Liver (tissue), 9 donors: Measurements from ENCODE around the gene OR11G2. TPM values are rescaled to one million over a fixed set of nuclear protein-coding genes. Genes with fewer than 3 reads are reported as not detected.

Source experiments
- DNase-seq: peaks from one replicate; pipeline ENCODE4 v3.0.0-alpha.2; 2017; ENCODE audit warnings: low spot score
- H3K27ac ChIP-seq, 2 donors: one replicate each; pipeline ENCODE4 v1.7.0; 2013; ENCODE audit warnings: inconsistent platforms in 2 of 2, low read length in 2 of 2, control low read depth in 1 of 2, low read depth in 1 of 2, mild to moderate bottlenecking in 1 of 2
- H3K27me3 ChIP-seq, 4 donors: one replicate each; pipeline versions ENCODE4 v1.6.1 to v1.7.0; 2013; ENCODE audit warnings: low read length in 3 of 4, inconsistent platforms in 1 of 4, mild to moderate bottlenecking in 1 of 4, moderate library complexity in 1 of 4; ENCODE audit not compliant: control insufficient read depth in 4 of 4, insufficient read depth in 4 of 4
- H3K36me3 ChIP-seq, 4 donors: one replicate each; pipeline versions ENCODE4 v1.6.1 to v1.7.0; 2013; ENCODE audit warnings: low read length in 3 of 4, mild to moderate bottlenecking in 3 of 4, low read depth in 1 of 4, moderate library complexity in 1 of 4; ENCODE audit not compliant: control insufficient read depth in 4 of 4, insufficient read depth in 3 of 4
- H3K4me1 ChIP-seq, 4 donors: one replicate each; pipeline versions ENCODE4 v1.6.1 to v1.7.0; 2013; ENCODE audit warnings: low read length in 3 of 4, mild to moderate bottlenecking in 3 of 4, moderate library complexity in 1 of 4; ENCODE audit not compliant: control insufficient read depth in 4 of 4, insufficient read depth in 4 of 4
- H3K4me3 ChIP-seq, 3 donors: one replicate each; pipeline versions ENCODE4 v1.6.1 to v1.7.0; 2013; ENCODE audit warnings: low read length in 3 of 3, control low read depth in 1 of 3, low read depth in 1 of 3, mild to moderate bottlenecking in 1 of 3
- H3K9ac ChIP-seq, 2 donors: one replicate each; pipeline ENCODE4 v1.7.0; 2013; ENCODE audit warnings: low read length in 2 of 2, mild to moderate bottlenecking in 2 of 2, moderate library complexity in 2 of 2, control low read depth in 1 of 2, low read depth in 1 of 2
- H3K9me3 ChIP-seq, 4 donors: one replicate each; pipeline versions ENCODE4 v1.6.1 to v1.7.0; 2013; ENCODE audit warnings: low read length in 3 of 4; ENCODE audit not compliant: control insufficient read depth in 4 of 4
- CTCF ChIP-seq: fragments of 150-350 bp; IDR thresholded peaks from 2 replicates; pipeline ENCODE4 v1.5.1; 2017; ENCODE audit warnings: improper control_type of control experiment, low read depth, low read length; ENCODE audit not compliant: missing input control
- EGR1 ChIP-seq, 2 donors: IDR thresholded peaks; 2 replicates each; pipeline ENCODE4 v1.6.1; 2016 to 2018; ENCODE audit warnings: antibody characterized with exemption in 2 of 2, low read depth in 2 of 2
- FOXA1 ChIP-seq: IDR thresholded peaks from 2 replicates; pipeline ENCODE4 v1.6.1; 2016; ENCODE audit warnings: antibody characterized with exemption
- FOXA2 ChIP-seq: IDR thresholded peaks from 2 replicates; pipeline ENCODE4 v1.6.1; 2016; ENCODE audit warnings: antibody characterized with exemption
- GABPA ChIP-seq, 2 donors: IDR thresholded peaks in 1 of 2; conservative IDR thresholded peaks in 1 of 2; 2 replicates each; pipeline ENCODE4 v1.6.1; 2016; ENCODE audit warnings: antibody characterized with exemption in 2 of 2, mild to moderate bottlenecking in 1 of 2, moderate library complexity in 1 of 2
- HNF4G ChIP-seq: IDR thresholded peaks from 2 replicates; pipeline ENCODE4 v1.6.1; 2016; ENCODE audit warnings: antibody characterized with exemption
- JUND ChIP-seq, 2 donors: IDR thresholded peaks; 2 replicates each; pipeline ENCODE4 v1.6.1; 2016; ENCODE audit warnings: antibody characterized with exemption in 2 of 2
- NR2F2 ChIP-seq: IDR thresholded peaks from 2 replicates; pipeline ENCODE4 v1.6.1; 2016; ENCODE audit warnings: antibody characterized with exemption
- RAD21 ChIP-seq, 2 donors: IDR thresholded peaks; 2 replicates each; pipeline ENCODE4 v1.6.1; 2016; ENCODE audit warnings: antibody characterized with exemption in 2 of 2, mild to moderate bottlenecking in 2 of 2
- RXRA ChIP-seq, 2 donors: IDR thresholded peaks; 2 replicates each; pipeline ENCODE4 v1.6.1; 2017 to 2018; ENCODE audit warnings: antibody characterized with exemption in 2 of 2, mild to moderate bottlenecking in 1 of 2
- SP1 ChIP-seq: IDR thresholded peaks from 2 replicates; pipeline ENCODE4 v1.6.1; 2018; ENCODE audit warnings: antibody characterized with exemption, mild to moderate bottlenecking
- TAF1 ChIP-seq: conservative IDR thresholded peaks from 2 replicates; pipeline ENCODE4 v1.6.1; 2016; ENCODE audit warnings: antibody characterized with exemption, mild to moderate bottlenecking
- YY1 ChIP-seq: IDR thresholded peaks from 2 replicates; pipeline ENCODE4 v1.6.1; 2016; ENCODE audit warnings: antibody characterized with exemption, mild to moderate bottlenecking
- WGBS: extraction: QIAGEN DNeasy Blood & Tissue Kit; methylation state at CpG from one replicate; pipeline ENCODE4 v1.1.7; 2013; 5-methylcytosine and 5-hydroxymethylcytosine counted together
- polyA plus RNA-seq, 2 donors: library from polyadenylated mRNA; stranded (reverse) in 1 of 2; unstranded in 1 of 2; fragments of 200-250 nt in 1 of 2; fragments of >200 nt in 1 of 2; fragmentation: Nextera tagmentation in 1 of 2; extraction: Ambion mirVana in 1 of 2; gene quantifications; one replicate each; pipeline versions ENCODE4 v1.2.1 to v1.2.3, GENCODE V29; 2013 to 2015
- total RNA-seq, 2 donors: library from RNA; depleted of rRNA; stranded (reverse); fragments of >200 nt; gene quantifications; one replicate each; pipeline ENCODE4 v1.2.3, GENCODE V29; 2014
- TF ChIP-seq, protein P1 (sequence below): IDR thresholded peaks from 2 replicates; pipeline ENCODE4 v1.6.1; 2016; ENCODE audit warnings: antibody characterized with exemption, mild to moderate bottlenecking
- TF ChIP-seq, protein P2 (sequence below): IDR thresholded peaks from 2 replicates; pipeline ENCODE4 v1.6.1; 2016; ENCODE audit warnings: antibody characterized with exemption
- TF ChIP-seq, protein P3 (sequence below): IDR thresholded peaks from 2 replicates; pipeline ENCODE4 v1.6.1; 2016; ENCODE audit warnings: antibody characterized with exemption
- TF ChIP-seq, protein P4 (sequence below): IDR thresholded peaks from 2 replicates; pipeline ENCODE4 v1.6.1; 2016; ENCODE audit warnings: antibody characterized with exemption
- donor health status: healthy.
- donor health status: healthy.
- donor health status: healthy.
- donor health status: healthy.
- donor health status: healthy.

OR11G2 gene
- total and polyA plus RNA-seq, 4 donors: not detected

GRCh38 chr14:20143911-20144310 is 46.8 kb upstream of the OR11G2 start:
- no peak for TF ChIP-seq HNF4G
- TF ChIP-seq YY1: no peak
- TF ChIP-seq, protein P1, sequence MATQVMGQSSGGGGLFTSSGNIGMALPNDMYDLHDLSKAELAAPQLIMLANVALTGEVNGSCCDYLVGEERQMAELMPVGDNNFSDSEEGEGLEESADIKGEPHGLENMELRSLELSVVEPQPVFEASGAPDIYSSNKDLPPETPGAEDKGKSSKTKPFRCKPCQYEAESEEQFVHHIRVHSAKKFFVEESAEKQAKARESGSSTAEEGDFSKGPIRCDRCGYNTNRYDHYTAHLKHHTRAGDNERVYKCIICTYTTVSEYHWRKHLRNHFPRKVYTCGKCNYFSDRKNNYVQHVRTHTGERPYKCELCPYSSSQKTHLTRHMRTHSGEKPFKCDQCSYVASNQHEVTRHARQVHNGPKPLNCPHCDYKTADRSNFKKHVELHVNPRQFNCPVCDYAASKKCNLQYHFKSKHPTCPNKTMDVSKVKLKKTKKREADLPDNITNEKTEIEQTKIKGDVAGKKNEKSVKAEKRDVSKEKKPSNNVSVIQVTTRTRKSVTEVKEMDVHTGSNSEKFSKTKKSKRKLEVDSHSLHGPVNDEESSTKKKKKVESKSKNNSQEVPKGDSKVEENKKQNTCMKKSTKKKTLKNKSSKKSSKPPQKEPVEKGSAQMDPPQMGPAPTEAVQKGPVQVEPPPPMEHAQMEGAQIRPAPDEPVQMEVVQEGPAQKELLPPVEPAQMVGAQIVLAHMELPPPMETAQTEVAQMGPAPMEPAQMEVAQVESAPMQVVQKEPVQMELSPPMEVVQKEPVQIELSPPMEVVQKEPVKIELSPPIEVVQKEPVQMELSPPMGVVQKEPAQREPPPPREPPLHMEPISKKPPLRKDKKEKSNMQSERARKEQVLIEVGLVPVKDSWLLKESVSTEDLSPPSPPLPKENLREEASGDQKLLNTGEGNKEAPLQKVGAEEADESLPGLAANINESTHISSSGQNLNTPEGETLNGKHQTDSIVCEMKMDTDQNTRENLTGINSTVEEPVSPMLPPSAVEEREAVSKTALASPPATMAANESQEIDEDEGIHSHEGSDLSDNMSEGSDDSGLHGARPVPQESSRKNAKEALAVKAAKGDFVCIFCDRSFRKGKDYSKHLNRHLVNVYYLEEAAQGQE: no peak
- TF ChIP-seq, protein P2, sequence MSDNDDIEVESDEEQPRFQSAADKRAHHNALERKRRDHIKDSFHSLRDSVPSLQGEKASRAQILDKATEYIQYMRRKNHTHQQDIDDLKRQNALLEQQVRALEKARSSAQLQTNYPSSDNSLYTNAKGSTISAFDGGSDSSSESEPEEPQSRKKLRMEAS: no peak
- TF ChIP-seq, protein P3, sequence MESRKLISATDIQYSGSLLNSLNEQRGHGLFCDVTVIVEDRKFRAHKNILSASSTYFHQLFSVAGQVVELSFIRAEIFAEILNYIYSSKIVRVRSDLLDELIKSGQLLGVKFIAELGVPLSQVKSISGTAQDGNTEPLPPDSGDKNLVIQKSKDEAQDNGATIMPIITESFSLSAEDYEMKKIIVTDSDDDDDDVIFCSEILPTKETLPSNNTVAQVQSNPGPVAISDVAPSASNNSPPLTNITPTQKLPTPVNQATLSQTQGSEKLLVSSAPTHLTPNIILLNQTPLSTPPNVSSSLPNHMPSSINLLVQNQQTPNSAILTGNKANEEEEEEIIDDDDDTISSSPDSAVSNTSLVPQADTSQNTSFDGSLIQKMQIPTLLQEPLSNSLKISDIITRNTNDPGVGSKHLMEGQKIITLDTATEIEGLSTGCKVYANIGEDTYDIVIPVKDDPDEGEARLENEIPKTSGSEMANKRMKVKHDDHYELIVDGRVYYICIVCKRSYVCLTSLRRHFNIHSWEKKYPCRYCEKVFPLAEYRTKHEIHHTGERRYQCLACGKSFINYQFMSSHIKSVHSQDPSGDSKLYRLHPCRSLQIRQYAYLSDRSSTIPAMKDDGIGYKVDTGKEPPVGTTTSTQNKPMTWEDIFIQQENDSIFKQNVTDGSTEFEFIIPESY: no peak
- TF ChIP-seq SP1: no peak
- no peak for TF ChIP-seq JUND (IDR thresholded peaks at IDR 0.05)
- TF ChIP-seq CTCF: no peak
- TF ChIP-seq TAF1: no peak
- TF ChIP-seq NR2F2: no peak
- TF ChIP-seq, protein P4, sequence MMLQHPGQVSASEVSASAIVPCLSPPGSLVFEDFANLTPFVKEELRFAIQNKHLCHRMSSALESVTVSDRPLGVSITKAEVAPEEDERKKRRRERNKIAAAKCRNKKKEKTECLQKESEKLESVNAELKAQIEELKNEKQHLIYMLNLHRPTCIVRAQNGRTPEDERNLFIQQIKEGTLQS: no peak
- no peak for TF ChIP-seq FOXA2
- no peak for TF ChIP-seq RXRA (IDR thresholded peaks at IDR 0.05)
- TF ChIP-seq GABPA (IDR thresholded peaks at IDR 0.05 in 1 of 2, conservative IDR thresholded peaks at IDR 0.05 in 1 of 2): no peak
- TF ChIP-seq FOXA1: no peak
- no peak for TF ChIP-seq EGR1 (IDR thresholded peaks at IDR 0.05; ENCODE audit: low read depth in 2 of 2)
- H3K36me3 ChIP-seq: no peaks in the 10 kb centered on the region
- no peak overlapping the region for H3K27ac ChIP-seq
- no peaks in the 10 kb centered on the region for H3K9me3 ChIP-seq
- 23% methylated on average over 7 of the region's 7 CpGs for WGBS
- no peak for DNase-seq
- H3K4me1 ChIP-seq: no peaks in the 10 kb centered on the region
- H3K4me3 ChIP-seq: no peak overlapping the region
- H3K27me3 ChIP-seq: no peaks in the 10 kb centered on the region
- no peak overlapping the region for H3K9ac ChIP-seq

DNA sequence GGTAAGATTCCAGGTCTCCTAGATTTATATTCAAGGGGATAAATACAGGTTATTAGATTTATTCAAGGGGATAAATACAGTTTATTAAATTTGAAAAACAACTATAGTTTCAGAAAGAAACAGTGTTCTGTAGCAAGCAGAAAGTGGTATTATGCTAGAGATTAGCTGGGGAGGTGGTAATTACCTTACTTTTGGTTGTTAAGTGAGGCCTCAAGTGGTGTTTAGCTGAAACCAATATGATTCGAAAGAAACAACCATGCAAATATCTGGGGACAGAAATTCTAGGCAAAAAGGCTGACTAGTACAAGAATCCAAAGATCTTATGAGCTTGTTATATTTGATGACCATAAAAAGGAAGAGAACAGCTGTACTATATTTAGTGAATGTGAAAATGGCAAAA is 45.9 kb upstream of the OR11G2 start:
- Histone ChIP-seq H3K36me3 (no peaks in the 10 kb centered on the region), H3K27me3 (peaks cover 0 to 4% (median 0%) of the 10 kb centered on the region in 4 donors), H3K4me3 (no peak overlapping the region), H3K9ac (no peak overlapping the region), H3K27ac (no peak overlapping the region), H3K9me3 (no peaks in the 10 kb centered on the region), H3K4me1 (no peaks in the 10 kb centered on the region)
- 57% methylated on average over 1 of the region's 1 CpG for WGBS
- no peak for DNase-seq
- no peak for TF ChIP-seq FOXA1
- TF ChIP-seq JUND (IDR thresholded peaks at IDR 0.05): no peak
- TF ChIP-seq TAF1: no peak
- TF ChIP-seq NR2F2: no peak
- no peak for TF ChIP-seq HNF4G
- TF ChIP-seq, protein P4: no peak
- no peak for TF ChIP-seq RAD21 (IDR thresholded peaks at IDR 0.05)
- no peak for TF ChIP-seq YY1
- no peak for TF ChIP-seq SP1
- TF ChIP-seq, protein P3: no peak
- TF ChIP-seq CTCF: no peak
- TF ChIP-seq, protein P2: no peak
- TF ChIP-seq GABPA (IDR thresholded peaks at IDR 0.05 in 1 of 2, conservative IDR thresholded peaks at IDR 0.05 in 1 of 2): no peak
- no peak for TF ChIP-seq FOXA2
- no peak for TF ChIP-seq EGR1 (IDR thresholded peaks at IDR 0.05; ENCODE audit: low read depth in 2 of 2)
